Measurements from ENCODE around the gene ERO1A.

The ERO1A gene

GRCh38 chr14:52590318-52590717 lies 105.0 kb downstream of the ERO1A start:
- Histone ChIP-seq H3K27me3 (ENCODE audit: control insufficient read depth, insufficient read depth, low read length) (no peaks in the 10 kb centered on the region), H3K9ac (no peak overlapping the region), H3K27ac (no peak overlapping the region), H3K36me3 (ENCODE audit: control insufficient read depth, insufficient read depth, low read length) (no peaks in the 10 kb centered on the region), H3K9me3 (ENCODE audit: control insufficient read depth, low read length) (no peaks in the 10 kb centered on the region), H3K4me2 (ENCODE audit: low read length) (no peak overlapping the region), H3K4me3 (ENCODE audit: low read depth, low read length) (no peak overlapping the region), H3K4me1 (no peaks in the 10 kb centered on the region), H2AFZ (no peak overlapping the region), H3K79me2 (no peaks in the 10 kb centered on the region)
- TF ChIP-seq CTCF (IDR thresholded peaks at IDR 0.05) = no peak
